ENCODE measurements around the gene DSCAML1. TPM values are rescaled to one million over a fixed set of nuclear protein-coding genes. Genes with fewer than 3 reads are reported as not detected.

The DSCAML1 gene
- total RNA-seq, 1 donor from 2014 or later, result 1.3 TPM

DNA sequence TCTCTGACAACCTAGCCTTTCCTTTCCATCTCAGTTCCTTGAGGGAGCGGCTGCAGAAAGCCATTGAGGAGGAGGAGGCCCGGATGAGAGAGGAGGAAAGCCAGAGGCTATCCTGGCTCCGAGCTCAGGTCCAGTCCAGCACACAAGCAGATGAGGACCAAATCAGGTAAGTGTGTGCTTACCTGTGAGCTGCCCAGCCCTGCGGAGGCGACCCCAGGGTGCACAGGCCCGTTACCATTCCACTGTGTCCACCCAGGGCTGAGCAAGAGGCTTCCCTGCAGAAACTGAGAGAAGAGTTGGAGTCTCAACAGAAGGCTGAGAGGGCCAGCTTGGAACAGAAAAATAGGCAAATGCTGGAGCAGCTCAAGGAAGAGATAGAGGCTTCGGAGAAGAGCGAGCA, 406.3 kb downstream of the DSCAML1 start:
- TF ChIP-seq, protein P1, sequence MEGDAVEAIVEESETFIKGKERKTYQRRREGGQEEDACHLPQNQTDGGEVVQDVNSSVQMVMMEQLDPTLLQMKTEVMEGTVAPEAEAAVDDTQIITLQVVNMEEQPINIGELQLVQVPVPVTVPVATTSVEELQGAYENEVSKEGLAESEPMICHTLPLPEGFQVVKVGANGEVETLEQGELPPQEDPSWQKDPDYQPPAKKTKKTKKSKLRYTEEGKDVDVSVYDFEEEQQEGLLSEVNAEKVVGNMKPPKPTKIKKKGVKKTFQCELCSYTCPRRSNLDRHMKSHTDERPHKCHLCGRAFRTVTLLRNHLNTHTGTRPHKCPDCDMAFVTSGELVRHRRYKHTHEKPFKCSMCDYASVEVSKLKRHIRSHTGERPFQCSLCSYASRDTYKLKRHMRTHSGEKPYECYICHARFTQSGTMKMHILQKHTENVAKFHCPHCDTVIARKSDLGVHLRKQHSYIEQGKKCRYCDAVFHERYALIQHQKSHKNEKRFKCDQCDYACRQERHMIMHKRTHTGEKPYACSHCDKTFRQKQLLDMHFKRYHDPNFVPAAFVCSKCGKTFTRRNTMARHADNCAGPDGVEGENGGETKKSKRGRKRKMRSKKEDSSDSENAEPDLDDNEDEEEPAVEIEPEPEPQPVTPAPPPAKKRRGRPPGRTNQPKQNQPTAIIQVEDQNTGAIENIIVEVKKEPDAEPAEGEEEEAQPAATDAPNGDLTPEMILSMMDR (IDR thresholded peaks at IDR 0.05), result no peak
- intact Hi-C loops (cut with DNase I), result no loop called here
- no peaks in the 10 kb centered on the region for H3K4me1 ChIP-seq
- H3K36me3 ChIP-seq, result peaks cover 65% of the 10 kb centered on the region
- H3K4me3 ChIP-seq, result no peak overlapping the region
- H3K27ac ChIP-seq, result no peak overlapping the region
- H3K27me3 ChIP-seq, result no peaks in the 10 kb centered on the region
- ATAC-seq, result no peak
- no peaks in the 10 kb centered on the region for H3K9me3 ChIP-seq
- DNase-seq, result no peak

DNA sequence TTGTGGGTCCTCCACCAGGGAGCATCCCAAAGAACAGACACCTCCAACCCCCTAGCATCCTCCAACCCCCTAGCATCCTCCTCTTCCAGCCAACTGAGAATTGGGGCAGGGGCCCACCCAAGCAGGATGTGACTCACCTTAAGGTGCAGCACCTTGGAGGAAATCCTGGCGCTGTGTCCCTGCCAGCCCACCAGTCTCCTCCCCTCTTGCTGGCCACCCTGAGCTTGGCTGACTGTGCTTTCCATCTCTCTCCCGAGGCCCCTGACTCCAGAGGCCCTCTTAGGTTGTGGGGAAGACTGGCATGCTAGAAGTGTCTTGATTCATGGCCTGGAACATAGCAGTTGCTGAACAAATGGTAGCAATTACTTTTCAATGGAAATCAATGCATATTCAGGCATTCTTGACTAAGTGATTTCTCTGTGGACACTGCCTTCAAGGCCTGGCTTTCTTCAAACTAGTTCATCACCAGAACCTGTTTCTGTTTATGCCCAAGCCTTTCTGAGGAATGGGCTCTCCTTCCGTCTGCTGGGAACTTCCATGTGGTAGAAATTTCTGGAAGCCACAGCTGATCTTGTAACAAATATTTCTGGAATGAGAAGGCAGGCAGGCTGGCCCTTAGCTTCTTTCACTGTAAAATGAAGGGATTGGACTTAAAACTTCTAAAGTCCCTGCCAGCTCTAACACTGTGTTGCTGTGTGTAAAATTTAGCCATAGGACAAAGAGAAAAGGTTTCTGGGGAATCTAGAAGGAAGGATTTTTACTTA, 408.8 kb downstream of the DSCAML1 start:
- intact Hi-C loops (cut with DNase I), result no loop called here
- peaks cover 66% of the 10 kb centered on the region for H3K36me3 ChIP-seq
- no peaks in the 10 kb centered on the region for H3K27me3 ChIP-seq
- TF ChIP-seq, protein P1 (IDR thresholded peaks at IDR 0.05), result no peak
- ATAC-seq (no peak), DNase-seq (no peak)
- H3K27ac ChIP-seq, result no peak overlapping the region
- no peak overlapping the region for H3K4me3 ChIP-seq
- no peaks in the 10 kb centered on the region for H3K9me3 ChIP-seq
- H3K4me1 ChIP-seq, result no peaks in the 10 kb centered on the region

DNA sequence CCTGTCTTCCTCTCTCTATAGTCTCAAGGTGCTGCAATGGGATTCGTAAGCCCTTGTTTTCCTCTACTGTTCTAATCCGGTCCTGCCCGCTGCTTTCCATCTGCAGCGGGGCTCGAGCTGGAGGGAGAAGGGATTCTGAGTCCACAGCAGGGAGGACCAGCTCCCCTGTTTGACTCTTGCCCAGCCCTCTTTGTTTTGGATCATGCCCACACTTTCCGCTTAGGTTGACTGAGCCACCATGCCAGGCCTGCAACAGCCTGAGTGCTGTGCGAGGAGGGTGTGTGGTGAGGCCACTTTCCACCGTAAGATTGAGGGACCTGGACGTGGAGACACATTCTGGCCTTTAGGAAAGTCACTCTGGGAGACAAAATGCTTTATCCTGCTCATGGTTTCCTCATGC, 411.1 kb downstream of the DSCAML1 start:
- DNase-seq, result no peak
- H3K4me3 ChIP-seq, result no peak overlapping the region
- H3K27me3 ChIP-seq, result no peaks in the 10 kb centered on the region
- H3K27ac ChIP-seq, result no peak overlapping the region
- peaks cover 65% of the 10 kb centered on the region for H3K36me3 ChIP-seq
- TF ChIP-seq, protein P1 (IDR thresholded peaks at IDR 0.05), result no peak
- no peaks in the 10 kb centered on the region for H3K9me3 ChIP-seq
- intact Hi-C loops (cut with DNase I), result no loop called here
- no peak for ATAC-seq
- H3K4me1 ChIP-seq, result no peaks in the 10 kb centered on the region

DNA sequence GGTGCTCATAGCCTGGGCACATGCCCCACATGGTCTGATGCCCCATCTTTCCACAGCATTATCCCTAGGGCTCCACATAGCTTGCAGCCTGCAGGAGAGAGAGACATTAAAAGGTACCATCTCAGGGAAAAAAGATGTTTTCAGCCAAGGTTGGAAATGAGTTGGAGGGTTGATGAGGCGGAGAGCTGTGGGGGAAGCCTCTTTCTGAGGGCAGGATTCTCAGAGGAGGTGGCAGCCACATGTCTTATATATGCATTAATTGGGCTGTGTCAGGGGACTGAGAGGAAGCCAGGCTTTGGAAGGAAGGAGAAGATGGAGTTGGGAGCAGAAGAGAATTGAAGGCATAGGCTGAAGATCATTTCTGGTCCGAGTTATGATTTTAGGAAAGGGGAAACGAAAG, 411.5 kb downstream of the DSCAML1 start:
- no peaks in the 10 kb centered on the region for H3K9me3 ChIP-seq
- TF ChIP-seq, protein P1 (IDR thresholded peaks at IDR 0.05), result no peak
- H3K36me3 ChIP-seq, result peaks cover 65% of the 10 kb centered on the region
- no peak overlapping the region for H3K27ac ChIP-seq
- H3K4me3 ChIP-seq, result no peak overlapping the region
- ATAC-seq (no peak), DNase-seq (no peak)
- no peaks in the 10 kb centered on the region for H3K4me1 ChIP-seq
- intact Hi-C loops (cut with DNase I), result no loop called here
- H3K27me3 ChIP-seq, result no peaks in the 10 kb centered on the region

DNA sequence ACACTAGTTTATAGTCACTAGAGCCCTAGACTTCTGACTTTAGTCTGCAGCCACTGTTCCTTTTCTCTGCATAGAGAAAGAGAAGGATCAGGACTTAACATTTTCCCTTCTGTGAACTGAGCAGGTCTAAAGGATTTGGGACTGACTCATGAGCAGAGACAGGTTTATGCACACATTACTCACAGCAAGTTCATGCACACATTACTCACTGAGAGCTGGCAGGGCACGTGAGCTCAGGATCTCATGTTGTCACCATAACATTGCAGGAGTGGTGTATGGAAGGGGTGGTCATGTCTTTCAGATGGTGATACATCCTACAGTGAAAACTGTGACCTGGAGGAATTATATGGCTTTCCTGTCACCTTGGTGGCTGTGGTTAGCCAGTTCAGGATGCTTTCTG, 413.0 kb downstream of the DSCAML1 start:
- peaks cover 67% of the 10 kb centered on the region for H3K36me3 ChIP-seq
- no peak for DNase-seq
- no peak for ATAC-seq
- no peaks in the 10 kb centered on the region for H3K27me3 ChIP-seq
- H3K4me3 ChIP-seq, result no peak overlapping the region
- H3K4me1 ChIP-seq, result no peaks in the 10 kb centered on the region
- intact Hi-C loops (cut with DNase I), result no loop called here
- TF ChIP-seq, protein P1 (IDR thresholded peaks at IDR 0.05), result no peak
- no peak overlapping the region for H3K27ac ChIP-seq
- no peaks in the 10 kb centered on the region for H3K9me3 ChIP-seq
